Liver (tissue), 9 donors: ENCODE results near the gene PABPC3. TPM values are rescaled to one million over a fixed set of nuclear protein-coding genes. Genes with fewer than 3 reads are reported as not detected.

Experiments
- DNase-seq: peaks from one replicate; pipeline ENCODE4 v3.0.0-alpha.2; 2017; ENCODE audit warnings: low spot score
- H3K27ac ChIP-seq, 2 donors: one replicate each; pipeline ENCODE4 v1.7.0; 2013; ENCODE audit warnings: inconsistent platforms in 2 of 2, low read length in 2 of 2, control low read depth in 1 of 2, low read depth in 1 of 2, mild to moderate bottlenecking in 1 of 2
- H3K27me3 ChIP-seq, 4 donors: one replicate each; pipeline versions ENCODE4 v1.6.1 to v1.7.0; 2013; ENCODE audit warnings: low read length in 3 of 4, inconsistent platforms in 1 of 4, mild to moderate bottlenecking in 1 of 4, moderate library complexity in 1 of 4; ENCODE audit not compliant: control insufficient read depth in 4 of 4, insufficient read depth in 4 of 4
- H3K36me3 ChIP-seq, 4 donors: one replicate each; pipeline versions ENCODE4 v1.6.1 to v1.7.0; 2013; ENCODE audit warnings: low read length in 3 of 4, mild to moderate bottlenecking in 3 of 4, low read depth in 1 of 4, moderate library complexity in 1 of 4; ENCODE audit not compliant: control insufficient read depth in 4 of 4, insufficient read depth in 3 of 4
- H3K4me1 ChIP-seq, 4 donors: one replicate each; pipeline versions ENCODE4 v1.6.1 to v1.7.0; 2013; ENCODE audit warnings: low read length in 3 of 4, mild to moderate bottlenecking in 3 of 4, moderate library complexity in 1 of 4; ENCODE audit not compliant: control insufficient read depth in 4 of 4, insufficient read depth in 4 of 4
- H3K4me3 ChIP-seq, 3 donors: one replicate each; pipeline versions ENCODE4 v1.6.1 to v1.7.0; 2013; ENCODE audit warnings: low read length in 3 of 3, control low read depth in 1 of 3, low read depth in 1 of 3, mild to moderate bottlenecking in 1 of 3
- H3K9ac ChIP-seq, 2 donors: one replicate each; pipeline ENCODE4 v1.7.0; 2013; ENCODE audit warnings: low read length in 2 of 2, mild to moderate bottlenecking in 2 of 2, moderate library complexity in 2 of 2, control low read depth in 1 of 2, low read depth in 1 of 2
- H3K9me3 ChIP-seq, 4 donors: one replicate each; pipeline versions ENCODE4 v1.6.1 to v1.7.0; 2013; ENCODE audit warnings: low read length in 3 of 4; ENCODE audit not compliant: control insufficient read depth in 4 of 4
- EGR1 ChIP-seq, 2 donors: IDR thresholded peaks; 2 replicates each; pipeline ENCODE4 v1.6.1; 2016 to 2018; ENCODE audit warnings: antibody characterized with exemption in 2 of 2, low read depth in 2 of 2
- FOXA1 ChIP-seq: IDR thresholded peaks from 2 replicates; pipeline ENCODE4 v1.6.1; 2016; ENCODE audit warnings: antibody characterized with exemption
- FOXA2 ChIP-seq: IDR thresholded peaks from 2 replicates; pipeline ENCODE4 v1.6.1; 2016; ENCODE audit warnings: antibody characterized with exemption
- GABPA ChIP-seq, 2 donors: IDR thresholded peaks in 1 of 2; conservative IDR thresholded peaks in 1 of 2; 2 replicates each; pipeline ENCODE4 v1.6.1; 2016; ENCODE audit warnings: antibody characterized with exemption in 2 of 2, mild to moderate bottlenecking in 1 of 2, moderate library complexity in 1 of 2
- HNF4A ChIP-seq, 2 donors: conservative IDR thresholded peaks; 2 replicates each; pipeline ENCODE4 v1.6.1; 2016; ENCODE audit warnings: antibody characterized with exemption in 2 of 2, mild to moderate bottlenecking in 2 of 2
- HNF4G ChIP-seq: IDR thresholded peaks from 2 replicates; pipeline ENCODE4 v1.6.1; 2016; ENCODE audit warnings: antibody characterized with exemption
- JUND ChIP-seq, 2 donors: IDR thresholded peaks; 2 replicates each; pipeline ENCODE4 v1.6.1; 2016; ENCODE audit warnings: antibody characterized with exemption in 2 of 2
- NR2F2 ChIP-seq: IDR thresholded peaks from 2 replicates; pipeline ENCODE4 v1.6.1; 2016; ENCODE audit warnings: antibody characterized with exemption
- RAD21 ChIP-seq, 2 donors: IDR thresholded peaks; 2 replicates each; pipeline ENCODE4 v1.6.1; 2016; ENCODE audit warnings: antibody characterized with exemption in 2 of 2, mild to moderate bottlenecking in 2 of 2
- RXRA ChIP-seq, 2 donors: IDR thresholded peaks; 2 replicates each; pipeline ENCODE4 v1.6.1; 2017 to 2018; ENCODE audit warnings: antibody characterized with exemption in 2 of 2, mild to moderate bottlenecking in 1 of 2
- SP1 ChIP-seq: IDR thresholded peaks from 2 replicates; pipeline ENCODE4 v1.6.1; 2018; ENCODE audit warnings: antibody characterized with exemption, mild to moderate bottlenecking
- TAF1 ChIP-seq: conservative IDR thresholded peaks from 2 replicates; pipeline ENCODE4 v1.6.1; 2016; ENCODE audit warnings: antibody characterized with exemption, mild to moderate bottlenecking
- YY1 ChIP-seq: IDR thresholded peaks from 2 replicates; pipeline ENCODE4 v1.6.1; 2016; ENCODE audit warnings: antibody characterized with exemption, mild to moderate bottlenecking
- WGBS: extraction: QIAGEN DNeasy Blood & Tissue Kit; methylation state at CpG from one replicate; pipeline ENCODE4 v1.1.7; 2013; 5-methylcytosine and 5-hydroxymethylcytosine counted together
- polyA plus RNA-seq, 2 donors: library from polyadenylated mRNA; stranded (reverse) in 1 of 2; unstranded in 1 of 2; fragments of 200-250 nt in 1 of 2; fragments of >200 nt in 1 of 2; fragmentation: Nextera tagmentation in 1 of 2; extraction: Ambion mirVana in 1 of 2; gene quantifications; one replicate each; pipeline versions ENCODE4 v1.2.1 to v1.2.3, GENCODE V29; 2013 to 2015
- total RNA-seq, 2 donors: library from RNA; depleted of rRNA; stranded (reverse); fragments of >200 nt; gene quantifications; one replicate each; pipeline ENCODE4 v1.2.3, GENCODE V29; 2014
- TF ChIP-seq, protein P1 (sequence below): IDR thresholded peaks from 2 replicates; pipeline ENCODE4 v1.6.1; 2016; ENCODE audit warnings: antibody characterized with exemption
- TF ChIP-seq, protein P2 (sequence below): IDR thresholded peaks from 2 replicates; pipeline ENCODE4 v1.6.1; 2016; ENCODE audit warnings: antibody characterized with exemption, mild to moderate bottlenecking
- TF ChIP-seq, protein P3 (sequence below): IDR thresholded peaks from 2 replicates; pipeline ENCODE4 v1.6.1; 2016; ENCODE audit warnings: antibody characterized with exemption
- TF ChIP-seq, protein P4 (sequence below): fragments of 150-350 bp; IDR thresholded peaks from 2 replicates; pipeline ENCODE4 v1.5.1; 2017; ENCODE audit warnings: improper control_type of control experiment, low read depth, low read length; ENCODE audit not compliant: missing input control
- TF ChIP-seq, protein P5 (sequence below): IDR thresholded peaks from 2 replicates; pipeline ENCODE4 v1.6.1; 2016; ENCODE audit warnings: antibody characterized with exemption
- donor health status: healthy.
- donor health status: healthy.
- donor health status: healthy.
- donor health status: healthy.
- donor health status: healthy.

Gene PABPC3
- total and polyA plus RNA-seq, 4 donors, result under 0.01 to 0.19 (median 0.08) TPM; not detected in 1

DNA sequence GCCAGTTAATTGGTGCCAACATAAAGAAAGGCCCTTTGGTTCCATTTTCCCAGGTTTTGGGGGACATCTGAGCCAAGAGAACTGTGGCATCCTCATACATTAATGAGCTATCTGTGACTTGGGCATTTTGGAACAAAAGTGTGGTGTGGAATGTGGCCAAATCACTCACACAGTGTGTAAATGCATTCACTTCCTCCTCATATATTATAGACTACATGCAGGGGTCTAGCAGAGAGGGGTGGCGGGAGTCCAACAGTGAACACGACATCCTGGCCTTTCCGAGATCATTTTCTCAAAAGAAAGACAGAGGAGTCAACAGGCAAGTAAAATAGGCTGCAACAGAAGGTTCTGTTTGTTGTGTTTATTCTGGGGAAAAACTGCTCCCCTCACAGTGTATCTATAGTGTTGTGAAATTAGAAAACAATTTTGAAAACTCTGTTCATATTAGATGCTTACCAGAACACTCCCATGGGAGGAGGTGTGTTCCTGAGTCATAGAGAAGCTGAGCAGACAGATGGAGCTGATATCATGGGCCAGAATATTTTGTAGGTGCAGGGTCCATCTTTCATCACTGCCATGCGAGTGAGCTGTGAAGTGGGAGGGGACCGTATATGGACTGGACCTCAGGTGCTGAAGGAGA lies 36.9 kb downstream of the PABPC3 start:
- no peak overlapping the region for H3K27ac ChIP-seq
- peaks cover 0 to 3% (median 0%) of the 10 kb centered on the region in 4 donors for H3K27me3 ChIP-seq
- no peak overlapping the region for H3K4me3 ChIP-seq
- TF ChIP-seq EGR1 (IDR thresholded peaks at IDR 0.05; ENCODE audit: low read depth in 2 of 2), result no peak
- TF ChIP-seq, protein P1, sequence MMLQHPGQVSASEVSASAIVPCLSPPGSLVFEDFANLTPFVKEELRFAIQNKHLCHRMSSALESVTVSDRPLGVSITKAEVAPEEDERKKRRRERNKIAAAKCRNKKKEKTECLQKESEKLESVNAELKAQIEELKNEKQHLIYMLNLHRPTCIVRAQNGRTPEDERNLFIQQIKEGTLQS, result no peak
- TF ChIP-seq TAF1, result no peak
- no peak for TF ChIP-seq HNF4G
- TF ChIP-seq SP1, result no peak
- no peak for TF ChIP-seq JUND (IDR thresholded peaks at IDR 0.05)
- TF ChIP-seq, protein P2, sequence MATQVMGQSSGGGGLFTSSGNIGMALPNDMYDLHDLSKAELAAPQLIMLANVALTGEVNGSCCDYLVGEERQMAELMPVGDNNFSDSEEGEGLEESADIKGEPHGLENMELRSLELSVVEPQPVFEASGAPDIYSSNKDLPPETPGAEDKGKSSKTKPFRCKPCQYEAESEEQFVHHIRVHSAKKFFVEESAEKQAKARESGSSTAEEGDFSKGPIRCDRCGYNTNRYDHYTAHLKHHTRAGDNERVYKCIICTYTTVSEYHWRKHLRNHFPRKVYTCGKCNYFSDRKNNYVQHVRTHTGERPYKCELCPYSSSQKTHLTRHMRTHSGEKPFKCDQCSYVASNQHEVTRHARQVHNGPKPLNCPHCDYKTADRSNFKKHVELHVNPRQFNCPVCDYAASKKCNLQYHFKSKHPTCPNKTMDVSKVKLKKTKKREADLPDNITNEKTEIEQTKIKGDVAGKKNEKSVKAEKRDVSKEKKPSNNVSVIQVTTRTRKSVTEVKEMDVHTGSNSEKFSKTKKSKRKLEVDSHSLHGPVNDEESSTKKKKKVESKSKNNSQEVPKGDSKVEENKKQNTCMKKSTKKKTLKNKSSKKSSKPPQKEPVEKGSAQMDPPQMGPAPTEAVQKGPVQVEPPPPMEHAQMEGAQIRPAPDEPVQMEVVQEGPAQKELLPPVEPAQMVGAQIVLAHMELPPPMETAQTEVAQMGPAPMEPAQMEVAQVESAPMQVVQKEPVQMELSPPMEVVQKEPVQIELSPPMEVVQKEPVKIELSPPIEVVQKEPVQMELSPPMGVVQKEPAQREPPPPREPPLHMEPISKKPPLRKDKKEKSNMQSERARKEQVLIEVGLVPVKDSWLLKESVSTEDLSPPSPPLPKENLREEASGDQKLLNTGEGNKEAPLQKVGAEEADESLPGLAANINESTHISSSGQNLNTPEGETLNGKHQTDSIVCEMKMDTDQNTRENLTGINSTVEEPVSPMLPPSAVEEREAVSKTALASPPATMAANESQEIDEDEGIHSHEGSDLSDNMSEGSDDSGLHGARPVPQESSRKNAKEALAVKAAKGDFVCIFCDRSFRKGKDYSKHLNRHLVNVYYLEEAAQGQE, result no peak
- TF ChIP-seq HNF4A (conservative IDR thresholded peaks at IDR 0.05), result no peak
- TF ChIP-seq RAD21 (IDR thresholded peaks at IDR 0.05), result no peak
- TF ChIP-seq FOXA1, result no peak
- TF ChIP-seq YY1, result no peak
- no peak for TF ChIP-seq GABPA (IDR thresholded peaks at IDR 0.05 in 1 of 2, conservative IDR thresholded peaks at IDR 0.05 in 1 of 2)
- TF ChIP-seq FOXA2, result no peak
- TF ChIP-seq, protein P3, sequence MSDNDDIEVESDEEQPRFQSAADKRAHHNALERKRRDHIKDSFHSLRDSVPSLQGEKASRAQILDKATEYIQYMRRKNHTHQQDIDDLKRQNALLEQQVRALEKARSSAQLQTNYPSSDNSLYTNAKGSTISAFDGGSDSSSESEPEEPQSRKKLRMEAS, result no peak
- no peak for TF ChIP-seq RXRA (IDR thresholded peaks at IDR 0.05)
- no peak for TF ChIP-seq NR2F2
- TF ChIP-seq, protein P4, sequence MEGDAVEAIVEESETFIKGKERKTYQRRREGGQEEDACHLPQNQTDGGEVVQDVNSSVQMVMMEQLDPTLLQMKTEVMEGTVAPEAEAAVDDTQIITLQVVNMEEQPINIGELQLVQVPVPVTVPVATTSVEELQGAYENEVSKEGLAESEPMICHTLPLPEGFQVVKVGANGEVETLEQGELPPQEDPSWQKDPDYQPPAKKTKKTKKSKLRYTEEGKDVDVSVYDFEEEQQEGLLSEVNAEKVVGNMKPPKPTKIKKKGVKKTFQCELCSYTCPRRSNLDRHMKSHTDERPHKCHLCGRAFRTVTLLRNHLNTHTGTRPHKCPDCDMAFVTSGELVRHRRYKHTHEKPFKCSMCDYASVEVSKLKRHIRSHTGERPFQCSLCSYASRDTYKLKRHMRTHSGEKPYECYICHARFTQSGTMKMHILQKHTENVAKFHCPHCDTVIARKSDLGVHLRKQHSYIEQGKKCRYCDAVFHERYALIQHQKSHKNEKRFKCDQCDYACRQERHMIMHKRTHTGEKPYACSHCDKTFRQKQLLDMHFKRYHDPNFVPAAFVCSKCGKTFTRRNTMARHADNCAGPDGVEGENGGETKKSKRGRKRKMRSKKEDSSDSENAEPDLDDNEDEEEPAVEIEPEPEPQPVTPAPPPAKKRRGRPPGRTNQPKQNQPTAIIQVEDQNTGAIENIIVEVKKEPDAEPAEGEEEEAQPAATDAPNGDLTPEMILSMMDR, result no peak
- H3K4me1 ChIP-seq, result no peaks in the 10 kb centered on the region
- WGBS, result 70% methylated on average over 5 of the region's 5 CpGs
- H3K36me3 ChIP-seq, result no peaks in the 10 kb centered on the region
- no peak for DNase-seq
- no peak overlapping the region for H3K9ac ChIP-seq
- H3K9me3 ChIP-seq, result peaks cover 0 to 12% (median 0%) of the 10 kb centered on the region in 4 donors

DNA sequence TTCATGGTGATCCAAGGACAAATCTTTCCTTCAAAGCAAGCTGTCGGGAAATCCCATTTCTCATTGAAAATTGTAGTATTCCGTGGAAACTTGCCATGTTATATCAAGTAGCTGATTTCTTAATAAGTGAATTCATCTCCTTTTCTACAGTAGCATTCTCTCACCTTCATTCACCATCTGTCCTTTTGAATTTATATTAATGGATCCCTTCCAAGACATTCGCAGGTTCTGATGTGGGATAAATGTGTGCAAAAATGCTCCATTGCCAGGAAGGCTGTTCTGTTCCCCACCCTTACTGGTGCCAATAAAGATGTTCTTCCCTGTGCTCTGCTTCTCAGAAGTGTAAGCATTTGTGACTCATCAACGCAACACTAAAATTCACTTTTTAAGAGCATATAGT lies 40.0 kb downstream of the PABPC3 start:
- no peak for DNase-seq

More for the DNA sequence above, 40.0 kb downstream of the PABPC3 start:
- Histone ChIP-seq H3K27ac (no peak overlapping the region), H3K9me3 (peaks cover 0 to 12% (median 0%) of the 10 kb centered on the region in 4 donors), H3K4me1 (no peaks in the 10 kb centered on the region), H3K36me3 (no peaks in the 10 kb centered on the region), H3K27me3 (peaks cover 0 to 3% (median 0%) of the 10 kb centered on the region in 4 donors), H3K9ac (no peak overlapping the region), H3K4me3 (no peak overlapping the region)
- WGBS, result 80% methylated on average over 4 of the region's 4 CpGs
- TF ChIP-seq, protein P1, result no peak
- TF ChIP-seq HNF4G (no peak), TAF1 (no peak), YY1 (no peak), EGR1 (IDR thresholded peaks at IDR 0.05; ENCODE audit: low read depth in 2 of 2) (no peak), HNF4A (conservative IDR thresholded peaks at IDR 0.05) (no peak), JUND (IDR thresholded peaks at IDR 0.05) (no peak), FOXA1 (no peak), FOXA2 (no peak)
- TF ChIP-seq, protein P5, sequence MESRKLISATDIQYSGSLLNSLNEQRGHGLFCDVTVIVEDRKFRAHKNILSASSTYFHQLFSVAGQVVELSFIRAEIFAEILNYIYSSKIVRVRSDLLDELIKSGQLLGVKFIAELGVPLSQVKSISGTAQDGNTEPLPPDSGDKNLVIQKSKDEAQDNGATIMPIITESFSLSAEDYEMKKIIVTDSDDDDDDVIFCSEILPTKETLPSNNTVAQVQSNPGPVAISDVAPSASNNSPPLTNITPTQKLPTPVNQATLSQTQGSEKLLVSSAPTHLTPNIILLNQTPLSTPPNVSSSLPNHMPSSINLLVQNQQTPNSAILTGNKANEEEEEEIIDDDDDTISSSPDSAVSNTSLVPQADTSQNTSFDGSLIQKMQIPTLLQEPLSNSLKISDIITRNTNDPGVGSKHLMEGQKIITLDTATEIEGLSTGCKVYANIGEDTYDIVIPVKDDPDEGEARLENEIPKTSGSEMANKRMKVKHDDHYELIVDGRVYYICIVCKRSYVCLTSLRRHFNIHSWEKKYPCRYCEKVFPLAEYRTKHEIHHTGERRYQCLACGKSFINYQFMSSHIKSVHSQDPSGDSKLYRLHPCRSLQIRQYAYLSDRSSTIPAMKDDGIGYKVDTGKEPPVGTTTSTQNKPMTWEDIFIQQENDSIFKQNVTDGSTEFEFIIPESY, result no peak
- TF ChIP-seq, protein P4, result no peak
- TF ChIP-seq, protein P3, result no peak
